Frontal cortex (tissue), 4 donors: ENCODE data around the gene VPS13C. TPM values are rescaled to one million over a fixed set of nuclear protein-coding genes. Genes with fewer than 3 reads are reported as not detected.
A peak's percentile ranks its signal among the peaks of the same experiment; 100 is the strongest.
"Not testable (repeated sequence)": the region's sequence is repeated elsewhere in the genome, so short reads cannot be mapped to it uniquely, and the experiment has no call there.

Source experiments
- DNase-seq, 2 donors: peaks; one replicate each; pipeline ENCODE4 v3.0.0; 2012; ENCODE audit warnings: low spot score in 2 of 2
- FAIRE-seq: peaks from 2 replicates; lab custom pipeline; 2012; peaks lifted over from hg19 to GRCh38; lab: Jason Lieb, UNC
- total RNA-seq: library from RNA; depleted of rRNA; stranded (reverse); fragments of >200 nt; gene quantifications from one replicate; pipeline ENCODE4 v1.2.3, GENCODE V29; 2014
- donor health status: control.
- donor health status: control.
- donor health status: control.

VPS13C gene
- total RNA-seq, 1 donor from 2014 or later, result 95.4 TPM

GRCh38 chr15:62050115-62050514, 10.1 kb downstream of the VPS13C start:
- no peak for DNase-seq
- no peak for FAIRE-seq

GRCh38 chr15:62048254-62048653, 12.0 kb downstream of the VPS13C start:
- FAIRE-seq, DNase-seq: not testable (repeated sequence)

GRCh38 chr15:62047282-62047827, 12.9 kb downstream of the VPS13C start:
- DNase-seq, result no peak
- FAIRE-seq, result no peak

GRCh38 chr15:62046078-62046743, 14.0 kb downstream of the VPS13C start:
- DNase-seq (no peak), FAIRE-seq (no peak)

- FAIRE-seq, result peak; percentile 24
- no peak for DNase-seq
Measured at GRCh38 chr15:62035256-62035924, 24.9 kb downstream of the VPS13C start.

- DNase-seq, result no peak
- FAIRE-seq, result no peak
Measured at GRCh38 chr15:62027916-62028315, 32.3 kb downstream of the VPS13C start.

GRCh38 chr15:62027263-62027565, 33.0 kb downstream of the VPS13C start:
- DNase-seq, result no peak
- FAIRE-seq, result no peak

- FAIRE-seq (no peak), DNase-seq (no peak)
Measured at GRCh38 chr15:62026487-62027262, 33.6 kb downstream of the VPS13C start.

- DNase-seq, result no peak
- FAIRE-seq, result no peak
Measured at GRCh38 chr15:62021991-62022600, 38.2 kb downstream of the VPS13C start.

GRCh38 chr15:62020576-62021160, 39.6 kb downstream of the VPS13C start:
- FAIRE-seq, result no peak

GRCh38 chr15:62005354-62005753, 54.9 kb downstream of the VPS13C start:
- FAIRE-seq, result not testable (repeated sequence)

More at GRCh38 chr15:62020576-62021160, 39.6 kb downstream of the VPS13C start:
- no peak for DNase-seq

GRCh38 chr15:61997786-61998185, 62.5 kb downstream of the VPS13C start:
- no peak for FAIRE-seq
- DNase-seq, result no peak

More at GRCh38 chr15:62005354-62005753, 54.9 kb downstream of the VPS13C start:
- not testable (repeated sequence) for DNase-seq

GRCh38 chr15:61996056-61996635, 64.1 kb downstream of the VPS13C start:
- FAIRE-seq, result no peak

GRCh38 chr15:61994216-61994615, 66.0 kb downstream of the VPS13C start:
- no peak for DNase-seq
- no peak for FAIRE-seq

More at GRCh38 chr15:61996056-61996635, 64.1 kb downstream of the VPS13C start:
- DNase-seq, result no peak

GRCh38 chr15:61992518-61992917, 67.7 kb downstream of the VPS13C start:
- DNase-seq, result no peak
- FAIRE-seq, result no peak

GRCh38 chr15:61989667-61990066, 70.6 kb downstream of the VPS13C start:
- no peak for FAIRE-seq

GRCh38 chr15:61987824-61988223, 72.4 kb downstream of the VPS13C start:
- no peak for DNase-seq
- FAIRE-seq, result no peak

More at GRCh38 chr15:61989667-61990066, 70.6 kb downstream of the VPS13C start:
- no peak for DNase-seq

GRCh38 chr15:61983081-61983480, 77.2 kb downstream of the VPS13C start:
- FAIRE-seq, result no peak
- no peak for DNase-seq

GRCh38 chr15:61978225-61978624, 82.0 kb downstream of the VPS13C start:
- FAIRE-seq (no peak), DNase-seq (no peak)
